Calu3 (cell line): ENCODE results near the gene CCM2L. TPM values are rescaled to one million over a fixed set of nuclear protein-coding genes. Genes with fewer than 3 reads are reported as not detected.

Source experiments
- BruUV-seq: library from RNA; stranded (reverse); fragments of 400-500 nt; replicated peaks from 2 replicates; lab custom pipeline; 2021; lab: Mats Ljungman, UMichigan
- CTCF ChIA-PET: fragments of 300-600 bp; sonication (Branson Sonifier 250); formaldehyde crosslinking; loops from one replicate; lab custom pipeline; 2022; ENCODE audit warnings: antibody characterized with exemption; lab: Charles Lee
- DNase-seq: peaks from one replicate; pipeline ENCODE4 v3.0.0; 2022
- H3K27ac Mint-ChIP-seq: one replicate; pipeline ENCODE4 v1.8.0; 2022; ENCODE audit warnings: mixed read lengths; ENCODE audit not compliant: unreplicated experiment
- H3K27me3 Mint-ChIP-seq: one replicate; pipeline ENCODE4 v1.8.0; 2022; ENCODE audit warnings: mixed read lengths; ENCODE audit not compliant: unreplicated experiment
- H3K36me3 Mint-ChIP-seq: one replicate; pipeline ENCODE4 v1.8.0; 2022; ENCODE audit warnings: mild to moderate bottlenecking, moderate library complexity, mixed read lengths; ENCODE audit not compliant: insufficient read depth, unreplicated experiment
- H3K4me1 Mint-ChIP-seq: one replicate; pipeline ENCODE4 v1.8.0; 2022; ENCODE audit warnings: mild to moderate bottlenecking, low read depth, mixed read lengths; ENCODE audit not compliant: unreplicated experiment
- H3K4me3 Mint-ChIP-seq: one replicate; pipeline ENCODE4 v1.8.0; 2022; ENCODE audit warnings: mild to moderate bottlenecking, low read depth, moderate library complexity, mixed read lengths; ENCODE audit not compliant: unreplicated experiment
- H3K9me3 Mint-ChIP-seq: one replicate; pipeline ENCODE4 v1.8.0; 2022; ENCODE audit warnings: low read depth, mixed read lengths; ENCODE audit not compliant: unreplicated experiment
- CTCF ChIP-seq: fragments of 200-600 bp; IDR thresholded peaks from one replicate; pipeline ENCODE4 v1.8.0; 2022; ENCODE audit warnings: antibody characterized with exemption; ENCODE audit not compliant: unreplicated experiment
- intact Hi-C: fragments of 100-400 bp; cut with micrococcal nuclease; formaldehyde crosslinking; loops from one replicate; pipeline ENCODE4 v1.10.0; 2022; ENCODE audit not compliant: unreplicated experiment
- total RNA-seq: library from RNA; stranded (reverse); gene quantifications from 2 replicates; pipeline ENCODE4 v1.2.3, GENCODE V29; 2022

CCM2L gene
- total RNA-seq, 1 experiment from 2014 or later, result not detected

- no TSS peak for BruUV-seq
- H3K36me3 Mint-ChIP-seq, result peaks cover 13% of the 10 kb centered on the region
- H3K27me3 Mint-ChIP-seq, result peaks cover 96% of the 10 kb centered on the region
- no peaks in the 10 kb centered on the region for H3K9me3 Mint-ChIP-seq
- intact Hi-C loops, result no loop called here
- no peak for TF ChIP-seq CTCF
- H3K4me1 Mint-ChIP-seq, result no peaks in the 10 kb centered on the region
- DNase-seq, result no peak
- CTCF ChIA-PET, result interaction anchor here (0.7 kb wide), 2 partner anchors 10 to 70 kb away, joined by 3 read pairs; no protein-coding TSS in a partner anchor
- no peak overlapping the region for H3K4me3 Mint-ChIP-seq
- H3K27ac Mint-ChIP-seq, result no peak overlapping the region
Measured at GRCh38 chr20:32021091-32021490, 10.9 kb downstream of the CCM2L start.

- no TSS peak for BruUV-seq
- no peak for TF ChIP-seq CTCF
- no peak for DNase-seq
- CTCF ChIA-PET, result no interaction called here
- Mint-ChIP-seq H3K4me3 (no peak overlapping the region), H3K27ac (no peak overlapping the region), H3K27me3 (peaks cover 90% of the 10 kb centered on the region), H3K36me3 (no peaks in the 10 kb centered on the region), H3K9me3 (no peaks in the 10 kb centered on the region), H3K4me1 (no peaks in the 10 kb centered on the region)
- intact Hi-C loops, result no loop called here
Measured at GRCh38 chr20:32024683-32025295, 14.6 kb downstream of the CCM2L start.

DNA sequence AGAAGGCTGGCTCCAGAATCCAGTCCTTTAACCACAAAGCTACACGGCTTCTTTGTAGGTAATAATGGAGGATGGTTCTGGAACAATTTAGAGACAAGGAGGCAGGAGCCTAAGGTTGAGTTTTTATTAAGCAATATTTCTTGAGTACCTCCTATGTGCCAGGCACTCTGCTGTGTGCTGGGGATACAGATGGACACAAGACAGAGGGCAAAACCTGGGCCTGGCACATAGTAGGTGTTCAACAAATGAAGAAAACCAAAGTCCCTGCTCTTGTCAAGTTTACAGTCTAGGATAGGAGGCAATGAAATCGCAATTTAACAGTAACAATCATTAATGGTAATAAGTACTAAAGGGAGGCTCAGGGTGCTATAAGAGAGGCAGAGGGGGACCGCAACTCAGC lies 17.4 kb downstream of the CCM2L start:
- H3K27ac Mint-ChIP-seq, result no peak overlapping the region
- no peak overlapping the region for H3K4me3 Mint-ChIP-seq
- TF ChIP-seq CTCF, result no peak
- peaks cover 76% of the 10 kb centered on the region for H3K27me3 Mint-ChIP-seq
- no peaks in the 10 kb centered on the region for H3K36me3 Mint-ChIP-seq
- CTCF ChIA-PET, result no interaction called here
- intact Hi-C loops, result no loop called here
- DNase-seq, result no peak
- no peaks in the 10 kb centered on the region for H3K9me3 Mint-ChIP-seq
- no TSS peak for BruUV-seq
- H3K4me1 Mint-ChIP-seq, result no peaks in the 10 kb centered on the region

GRCh38 chr20:32028647-32029372 lies 18.6 kb downstream of the CCM2L start:
- DNase-seq, result no peak
- CTCF ChIA-PET, result interaction anchor here (0.5 to 3.9 kb wide), 6 partner anchors 9 to 1427 kb away, joined by 3 to 13 read pairs (median 4); no protein-coding TSS in a partner anchor
- Mint-ChIP-seq H3K36me3 (no peaks in the 10 kb centered on the region), H3K27ac (no peak overlapping the region), H3K9me3 (no peaks in the 10 kb centered on the region), H3K27me3 (peaks cover 76% of the 10 kb centered on the region), H3K4me3 (no peak overlapping the region), H3K4me1 (no peaks in the 10 kb centered on the region)
- intact Hi-C loops, result no loop called here
- BruUV-seq, result no TSS peak
- TF ChIP-seq CTCF, result no peak
